HEK293 (cell line): ENCODE measurements around the gene TP63.
A peak's percentile ranks its signal among the peaks of the same experiment; 100 is the strongest.
"Not testable (repeated sequence)": the region's sequence is repeated elsewhere in the genome, so short reads cannot be mapped to it uniquely, and the experiment has no call there.

ENCODE experiments used
- CTCF ChIA-PET: fragments of 350-600 bp; formaldehyde crosslinking; extraction: SDS; loops from one replicate; lab custom pipeline; 2021; ENCODE audit warnings: antibody characterized with exemption; lab: Yijun Ruan, JAX
- POLR2A ChIA-PET: fragments of 300-600 bp; formaldehyde crosslinking; extraction: SDS; loops from one replicate; lab custom pipeline; 2020; ENCODE audit warnings: antibody characterized with exemption, inconsistent platforms; lab: Yijun Ruan, JAX
- H3K27ac ChIP-seq: fragments of 200-500 bp; sonication (Bioruptor generic); 2 replicates; pipeline ENCODE4 v1.5.1; 2014; ENCODE audit warnings: low read depth, low read length, control low read depth, inconsistent platforms; ENCODE audit errors: extremely low read depth
- H3K36me3 ChIP-seq, 2 experiments: fragments of 200-500 bp in 1 of 2; sonication (Bioruptor generic) in 1 of 2; 1 replicate in 1 of 2; 2 replicates in 1 of 2; pipeline ENCODE4 v1.5.1; 2014 to 2017; ENCODE audit warnings: inconsistent platforms in 2 of 2, low read length in 2 of 2; ENCODE audit not compliant: control insufficient read depth in 2 of 2, insufficient read depth in 1 of 2
- H3K4me1 ChIP-seq: fragments of 200-500 bp; sonication (Bioruptor generic); 2 replicates; pipeline ENCODE4 v1.5.1; 2014; ENCODE audit warnings: mild to moderate bottlenecking, low read length, inconsistent platforms; ENCODE audit not compliant: control insufficient read depth, insufficient read depth
- H3K4me3 ChIP-seq: 2 replicates; pipeline ENCODE4 v1.5.1; 2011; ENCODE audit warnings: low read depth, mild to moderate bottlenecking, control low read depth, low read length, moderate library complexity
- H3K9me3 ChIP-seq: fragments of 200-500 bp; sonication (Bioruptor generic); 2 replicates; pipeline ENCODE4 v1.5.1; 2014; ENCODE audit warnings: low read depth, low read length, inconsistent platforms; ENCODE audit not compliant: control insufficient read depth, insufficient read depth
- GLI4 ChIP-seq: fragments of 450-650 bp; formaldehyde crosslinking; IDR thresholded peaks from 2 replicates; pipeline ENCODE4 v1.5.1; 2016; ENCODE audit warnings: missing biosample characterization, missing genetic modification characterization
- GLIS2 ChIP-seq: fragments of 450-650 bp; formaldehyde crosslinking; IDR thresholded peaks from 2 replicates; pipeline ENCODE4 v1.5.1; 2016; ENCODE audit warnings: missing biosample characterization, missing genetic modification characterization
- HOXD13 ChIP-seq: sonication (generic); formaldehyde crosslinking; IDR thresholded peaks from 2 replicates; pipeline ENCODE4 v1.8.0; 2022; ENCODE audit warnings: missing genetic modification reagents, borderline replicate concordance
- KLF1 ChIP-seq: fragments of 450-650 bp; formaldehyde crosslinking; IDR thresholded peaks from 2 replicates; pipeline ENCODE4 v1.5.1; 2016; ENCODE audit warnings: missing biosample characterization, missing genetic modification characterization
- OSR2 ChIP-seq: fragments of 450-650 bp; formaldehyde crosslinking; IDR thresholded peaks from 2 replicates; pipeline ENCODE4 v1.5.1; 2016; ENCODE audit warnings: missing biosample characterization, missing genetic modification characterization
- SP2 ChIP-seq: fragments of 450-650 bp; formaldehyde crosslinking; IDR thresholded peaks from 2 replicates; pipeline ENCODE4 v1.5.1; 2016; ENCODE audit warnings: missing biosample characterization, missing genetic modification characterization
- ZBTB44 ChIP-seq: fragments of 450-650 bp; IDR thresholded peaks from 2 replicates; pipeline ENCODE4 v1.5.1; 2018; ENCODE audit warnings: missing biosample characterization, mild to moderate bottlenecking, missing genetic modification characterization
- ZFP37 ChIP-seq: fragments of 450-650 bp; formaldehyde crosslinking; IDR thresholded peaks from 2 replicates; pipeline ENCODE4 v1.5.1; 2016; ENCODE audit warnings: missing biosample characterization, missing genetic modification characterization
- ZFP69B ChIP-seq: fragments of 450-650 bp; formaldehyde crosslinking; IDR thresholded peaks from 2 replicates; pipeline ENCODE4 v1.5.1; 2016; ENCODE audit warnings: missing biosample characterization, missing genetic modification characterization
- ZNF10 ChIP-seq: fragments of 450-650 bp; formaldehyde crosslinking; IDR thresholded peaks from 2 replicates; pipeline ENCODE4 v1.5.1; 2017; ENCODE audit warnings: missing biosample characterization, missing genetic modification characterization
- ZNF184 ChIP-seq: fragments of 450-650 bp; IDR thresholded peaks from 2 replicates; pipeline ENCODE4 v1.5.1; 2018; ENCODE audit warnings: missing biosample characterization, mild to moderate bottlenecking, missing genetic modification characterization
- ZNF221 ChIP-seq: fragments of 450-650 bp; formaldehyde crosslinking; IDR thresholded peaks from 2 replicates; pipeline ENCODE4 v1.5.1; 2017; ENCODE audit warnings: missing biosample characterization, missing genetic modification characterization, borderline replicate concordance
- ZNF239 ChIP-seq: fragments of 450-650 bp; formaldehyde crosslinking; IDR thresholded peaks from 2 replicates; pipeline ENCODE4 v1.5.1; 2016; ENCODE audit warnings: missing biosample characterization, missing genetic modification characterization
- ZNF350 ChIP-seq: fragments of 450-650 bp; formaldehyde crosslinking; IDR thresholded peaks from 2 replicates; pipeline ENCODE4 v1.5.0; 2017; ENCODE audit warnings: missing biosample characterization, mild to moderate bottlenecking, missing genetic modification characterization
- ZNF513 ChIP-seq: fragments of 450-650 bp; IDR thresholded peaks from 2 replicates; pipeline ENCODE4 v1.5.1; 2018; ENCODE audit warnings: missing biosample characterization, missing genetic modification characterization
- ZNF561 ChIP-seq: fragments of 450-650 bp; IDR thresholded peaks from 2 replicates; pipeline ENCODE4 v1.5.1; 2018; ENCODE audit warnings: missing biosample characterization, missing genetic modification characterization, borderline replicate concordance
- ZNF585B ChIP-seq: fragments of 450-650 bp; formaldehyde crosslinking; IDR thresholded peaks from 2 replicates; pipeline ENCODE4 v1.5.1; 2016; ENCODE audit warnings: missing biosample characterization, missing genetic modification characterization
- ZNF654 ChIP-seq: fragments of 450-650 bp; formaldehyde crosslinking; IDR thresholded peaks from 2 replicates; pipeline ENCODE4 v1.5.1; 2016; ENCODE audit warnings: low read depth, missing biosample characterization, missing genetic modification characterization
- ZNF76 ChIP-seq: fragments of 450-650 bp; formaldehyde crosslinking; IDR thresholded peaks from 2 replicates; pipeline ENCODE4; 2016; ENCODE audit warnings: low read depth, missing biosample characterization, missing genetic modification characterization, borderline replicate concordance
- ZNF777 ChIP-seq: fragments of 450-650 bp; formaldehyde crosslinking; IDR thresholded peaks from 2 replicates; pipeline ENCODE4 v1.5.1; 2017; ENCODE audit warnings: missing biosample characterization, missing genetic modification characterization, borderline replicate concordance
- ZSCAN16 ChIP-seq: fragments of 450-650 bp; formaldehyde crosslinking; IDR thresholded peaks from 2 replicates; pipeline ENCODE4 v1.5.1; 2016; ENCODE audit warnings: missing biosample characterization, missing genetic modification characterization

TP63 gene

GRCh38 chr3:189605717-189606116 lies 25.5 kb upstream of the TP63 start (continued):
- TF ChIP-seq ZNF10 (no peak), ZSCAN16 (tag by site-specific recombination) (no peak), GLI4 (no peak), ZNF350 (tag by site-specific recombination) (no peak)

- Histone ChIP-seq H3K9me3 (no peaks in the 10 kb centered on the region), H3K27ac (no peak overlapping the region), H3K4me3 (no peak overlapping the region), H3K4me1 (no peaks in the 10 kb centered on the region), H3K36me3 (no peaks in the 10 kb centered on the region)
- ChIA-PET CTCF (no interaction called here), POLR2A (no interaction called here)
- TF ChIP-seq ZNF76 (tag by site-specific recombination) = no peak
- no peak for TF ChIP-seq ZNF561 (tag by site-specific recombination)
- no peak for TF ChIP-seq ZNF777 (tag by site-specific recombination)
- TF ChIP-seq ZNF654 (tag by site-specific recombination) = no peak
Measured at GRCh38 chr3:189606774-189607173, 24.4 kb upstream of the TP63 start.

GRCh38 chr3:189612641-189613040 lies 18.5 kb upstream of the TP63 start:
- POLR2A ChIA-PET, H3K27ac ChIP-seq, H3K4me3 ChIP-seq, CTCF ChIA-PET, H3K4me1 ChIP-seq, H3K36me3 ChIP-seq, H3K9me3 ChIP-seq: not testable (repeated sequence)

- POLR2A ChIA-PET = no interaction called here
- CTCF ChIA-PET = interaction anchor here (0.6 kb wide), 1 partner anchor 1086 kb away, joined by 4 read pairs; no protein-coding TSS in a partner anchor
- Histone ChIP-seq H3K36me3 (no peaks in the 10 kb centered on the region), H3K4me3 (no peak overlapping the region), H3K9me3 (no peaks in the 10 kb centered on the region), H3K4me1 (no peaks in the 10 kb centered on the region), H3K27ac (no peak overlapping the region)
- TF ChIP-seq ZFP37 (tag by site-specific recombination) (no peak), SP2 (tag by site-specific recombination) (no peak), ZNF777 (tag by site-specific recombination) (no peak), KLF1 (tag by site-specific recombination) (no peak), HOXD13 (CRISPR knock-in tag) (no peak), OSR2 (no peak), ZNF239 (tag by site-specific recombination) (no peak), ZNF585B (peak; percentile 35; the same call in 1 of the 2 replicates), ZSCAN16 (tag by site-specific recombination) (no peak)
Measured at GRCh38 chr3:189613122-189613521, 18.1 kb upstream of the TP63 start.

GRCh38 chr3:189621948-189622603 lies 9.1 kb upstream of the TP63 start:
- H3K4me3 ChIP-seq = no peak overlapping the region
- no peaks in the 10 kb centered on the region for H3K36me3 ChIP-seq
- ChIA-PET POLR2A (no interaction called here), CTCF (no interaction called here)
- H3K9me3 ChIP-seq = no peaks in the 10 kb centered on the region
- H3K27ac ChIP-seq = no peak overlapping the region
- H3K4me1 ChIP-seq = no peaks in the 10 kb centered on the region
- TF ChIP-seq ZNF513 (tag by site-specific recombination) (no peak), ZNF221 (tag by site-specific recombination) (no peak), GLIS2 (tag by site-specific recombination) (no peak), ZNF184 (tag by site-specific recombination) (no peak), ZFP69B (no peak), ZBTB44 (tag by site-specific recombination) (no peak)
